HCT116 (cell line): ENCODE measurements around the gene CDK14. TPM values are rescaled to one million over a fixed set of nuclear protein-coding genes. Genes with fewer than 3 reads are reported as not detected.

Experiments used
- ATAC-seq: fragments of 200-7000 bp; cut with Tn5 transposase; 2 replicates; pipeline ENCODE4 v1.9.1; 2020; ENCODE audit warnings: mild to moderate bottlenecking, moderate library complexity
- BruUV-seq: library from RNA; stranded (reverse); fragments of 400-500 nt; replicated peaks from 2 replicates; lab custom pipeline; 2021; lab: Mats Ljungman, UMichigan
- CTCF ChIA-PET: fragments of 300-600 bp; sonication (Branson Sonifier 250); formaldehyde crosslinking; loops from one replicate; lab custom pipeline; 2021; ENCODE audit warnings: antibody characterized with exemption; lab: Charles Lee
- POLR2A ChIA-PET: fragments of 300-600, 350-600 bp; sonication (Branson Sonifier 250); formaldehyde crosslinking; loops from one replicate; lab custom pipeline; 2021; ENCODE audit warnings: antibody characterized with exemption; lab: Charles Lee
- RAD21 ChIA-PET, 2 experiments: fragments of 300-600 bp; sonication (Branson Sonifier 250); formaldehyde crosslinking; loops; one replicate each; lab custom pipeline; 2023; ENCODE audit warnings: low total read pairs in 2 of 2; ENCODE audit not compliant: uncharacterized antibody in 2 of 2, unreplicated experiment in 2 of 2, low non-redundant PET in 1 of 2; lab: Charles Lee
- DNase-seq: peaks from one replicate; pipeline ENCODE4 v3.0.0-alpha.2; 2010; ENCODE audit warnings: low read depth, low spot score
- H2AFZ ChIP-seq: fragments of 200-600 bp; shearing (Covaris generic), sonication (generic); 2 replicates; pipeline ENCODE4 v1.6.1; 2017; ENCODE audit warnings: low read depth, mixed run types, mixed read lengths, antibody characterized with exemption, low read length; ENCODE audit not compliant: poor library complexity, severe bottlenecking
- H3K27ac ChIP-seq: 2 replicates; pipeline ENCODE4 v1.5.1; 2012; ENCODE audit warnings: low read depth, low read length
- H3K27me3 ChIP-seq: fragments of 200-600 bp; sonication (generic); 2 replicates; pipeline ENCODE4 v1.6.1; 2016; ENCODE audit warnings: mixed run types, low read length, mixed read lengths; ENCODE audit not compliant: insufficient read depth
- H3K36me3 ChIP-seq, 2 experiments: fragments of 200-500 bp in 1 of 2; fragments of 200-600 bp in 1 of 2; sonication (Bioruptor generic) in 1 of 2; sonication (generic) in 1 of 2; 2 replicates each; pipeline versions ENCODE4 v1.5.1 to v1.6.1; 2014 to 2016; ENCODE audit warnings: low read length in 2 of 2, inconsistent platforms in 1 of 2, mixed read lengths in 1 of 2, mixed run types in 1 of 2; ENCODE audit not compliant: insufficient read depth in 2 of 2, control insufficient read depth in 1 of 2
- H3K4me1 ChIP-seq, 2 experiments: fragments of 200-600 bp in 1 of 2; sonication (generic) in 1 of 2; 2 replicates each; pipeline versions ENCODE4 v1.5.1 to v1.6.1; 2012 to 2017; ENCODE audit warnings: low read length in 2 of 2, inconsistent platforms in 1 of 2, mild to moderate bottlenecking in 1 of 2, mixed read lengths in 1 of 2, mixed run types in 1 of 2, moderate library complexity in 1 of 2; ENCODE audit not compliant: insufficient read depth in 2 of 2, control insufficient read depth in 1 of 2
- H3K4me2 ChIP-seq: fragments of 200-600 bp; sonication (generic); 2 replicates; pipeline ENCODE4 v1.6.1; 2017; ENCODE audit warnings: mixed run types, low read length, mixed read lengths
- H3K4me3 ChIP-seq, 2 experiments: fragments of 200-600 bp in 1 of 2; sonication (generic) in 1 of 2; replicated peaks in 1 of 2; 2 replicates each; pipeline ENCODE4 v1.5.1; 2011 to 2016; ENCODE audit warnings: low read length in 2 of 2, control low read depth in 1 of 2, low read depth in 1 of 2, mild to moderate bottlenecking in 1 of 2, mixed read lengths in 1 of 2, mixed run types in 1 of 2
- H3K79me2 ChIP-seq: fragments of 200-600 bp; sonication (generic); 2 replicates; pipeline ENCODE4 v1.6.1; 2017; ENCODE audit warnings: mild to moderate bottlenecking, mixed run types, low read length, moderate library complexity, mixed read lengths; ENCODE audit not compliant: insufficient read depth
- H3K9ac ChIP-seq: fragments of 200-600 bp; sonication (generic); 2 replicates; pipeline ENCODE4 v1.6.1; 2016; ENCODE audit warnings: low read length, mixed read lengths
- H3K9me2 ChIP-seq: fragments of 200-600 bp; sonication (generic), shearing (Covaris generic); 2 replicates; pipeline ENCODE4 v1.6.1; 2017; ENCODE audit warnings: mixed run types, mild to moderate bottlenecking, moderate library complexity; ENCODE audit not compliant: insufficient read depth
- H3K9me3 ChIP-seq, 2 experiments: fragments of 200-500 bp in 1 of 2; fragments of 200-600 bp in 1 of 2; sonication (Bioruptor generic) in 1 of 2; sonication (generic) in 1 of 2; 2 replicates each; pipeline ENCODE4 v1.6.1; 2014 to 2017; ENCODE audit warnings: low read length in 2 of 2, mixed read lengths in 2 of 2, inconsistent platforms in 1 of 2, low read depth in 1 of 2, mild to moderate bottlenecking in 1 of 2, mixed run types in 1 of 2, moderate library complexity in 1 of 2; ENCODE audit not compliant: control insufficient read depth in 1 of 2, insufficient read depth in 1 of 2
- H4K20me1 ChIP-seq: fragments of 200-600 bp; sonication (generic), shearing (Covaris generic); 2 replicates; pipeline ENCODE4 v1.6.1; 2017; ENCODE audit warnings: mixed run types, mild to moderate bottlenecking, moderate library complexity; ENCODE audit not compliant: insufficient read depth
- EGR1 ChIP-seq: IDR thresholded peaks from 2 replicates; pipeline ENCODE4 v1.6.1; 2012; ENCODE audit warnings: low read depth
- ELF1 ChIP-seq: IDR thresholded peaks from 2 replicates; pipeline ENCODE4 v1.6.1; 2012; ENCODE audit warnings: low read depth, borderline replicate concordance
- EZH2phosphoT487 ChIP-seq: fragments of 200-600 bp; IDR thresholded peaks from 2 replicates; pipeline ENCODE4 v1.6.1; 2018; ENCODE audit warnings: antibody characterized with exemption, borderline replicate concordance
- FOSL1 ChIP-seq: IDR thresholded peaks from 2 replicates; pipeline ENCODE4 v1.6.1; 2012; ENCODE audit warnings: low read depth
- POLR2A ChIP-seq: IDR thresholded peaks from 2 replicates; pipeline ENCODE4 v1.7.0; 2011; ENCODE audit warnings: borderline replicate concordance; ENCODE audit not compliant: insufficient read depth, insufficient read length; ENCODE audit errors: extremely low read depth
- SIN3A ChIP-seq: IDR thresholded peaks from 2 replicates; pipeline ENCODE4 v1.6.1; 2012; ENCODE audit warnings: low read depth
- SP1 ChIP-seq: IDR thresholded peaks from 2 replicates; pipeline ENCODE4 v1.6.1; 2012; ENCODE audit warnings: low read depth
- TCF7L2 ChIP-seq: IDR thresholded peaks from 2 replicates; pipeline ENCODE4 v1.7.0; 2011; ENCODE audit warnings: borderline replicate concordance, inconsistent platforms; ENCODE audit not compliant: insufficient read depth, insufficient read length; ENCODE audit errors: extremely low read depth
- ZNF274 ChIP-seq: fragments of 200-500 bp; sonication (Bioruptor generic); IDR thresholded peaks from 2 replicates; pipeline ENCODE4 v1.6.1; 2014; ENCODE audit warnings: mild to moderate bottlenecking, low read depth, low read length, inconsistent platforms
- intact Hi-C: fragments of 100-400 bp; cut with micrococcal nuclease; formaldehyde crosslinking; loops from 2 replicates; pipeline ENCODE4 v1.10.0; 2022
- total RNA-seq: library from RNA; stranded (reverse); gene quantifications from one replicate; pipeline ENCODE4 v1.2.1, GENCODE V29; 2021; ENCODE audit not compliant: unreplicated experiment
- TF ChIP-seq, protein P1 (sequence below): IDR thresholded peaks from 2 replicates; pipeline ENCODE4 v1.6.1; 2012; ENCODE audit warnings: low read depth

CDK14 gene
- total RNA-seq, 1 experiment from 2014 or later = 10.2 TPM

DNA sequence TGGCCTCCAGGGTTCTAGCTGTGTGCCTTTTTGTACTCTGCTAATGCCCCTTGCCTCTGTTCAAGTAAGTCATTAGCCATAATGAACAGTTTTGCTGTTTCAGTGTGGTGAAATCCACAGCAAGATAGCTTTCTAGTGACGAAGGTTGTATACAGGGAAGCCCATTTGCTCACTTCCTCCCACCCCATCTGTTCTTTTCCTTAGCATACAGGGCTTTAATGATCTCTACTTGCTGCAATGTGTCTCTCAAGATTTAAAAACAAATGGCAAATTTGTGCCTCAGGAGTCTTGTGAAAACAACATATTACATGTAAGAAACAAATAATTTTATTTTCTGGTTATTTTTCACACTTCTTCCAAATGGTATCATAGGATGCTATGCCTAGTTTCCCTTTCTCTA, 243.2 kb downstream of the CDK14 start:
- H3K9me2 ChIP-seq = no peaks in the 10 kb centered on the region
- intact Hi-C loops = no loop called here
- ChIA-PET CTCF (no interaction called here), RAD21 (no interaction called here), POLR2A (no interaction called here)
- H3K4me1 ChIP-seq = no peaks in the 10 kb centered on the region
- DNase-seq = no peak
- H2AFZ ChIP-seq = no peak overlapping the region
- no TSS peak for BruUV-seq
- H3K4me2 ChIP-seq = no peak overlapping the region
- no peaks in the 10 kb centered on the region for H3K79me2 ChIP-seq
- no peak overlapping the region for H3K27ac ChIP-seq
- no peaks in the 10 kb centered on the region for H4K20me1 ChIP-seq
- TF ChIP-seq ZNF274 = no peak
- TF ChIP-seq EGR1 = no peak
- TF ChIP-seq TCF7L2 = no peak
- no peak for TF ChIP-seq EZH2phosphoT487
- TF ChIP-seq SP1 = no peak
- no peak for TF ChIP-seq ELF1
- TF ChIP-seq, protein P1, sequence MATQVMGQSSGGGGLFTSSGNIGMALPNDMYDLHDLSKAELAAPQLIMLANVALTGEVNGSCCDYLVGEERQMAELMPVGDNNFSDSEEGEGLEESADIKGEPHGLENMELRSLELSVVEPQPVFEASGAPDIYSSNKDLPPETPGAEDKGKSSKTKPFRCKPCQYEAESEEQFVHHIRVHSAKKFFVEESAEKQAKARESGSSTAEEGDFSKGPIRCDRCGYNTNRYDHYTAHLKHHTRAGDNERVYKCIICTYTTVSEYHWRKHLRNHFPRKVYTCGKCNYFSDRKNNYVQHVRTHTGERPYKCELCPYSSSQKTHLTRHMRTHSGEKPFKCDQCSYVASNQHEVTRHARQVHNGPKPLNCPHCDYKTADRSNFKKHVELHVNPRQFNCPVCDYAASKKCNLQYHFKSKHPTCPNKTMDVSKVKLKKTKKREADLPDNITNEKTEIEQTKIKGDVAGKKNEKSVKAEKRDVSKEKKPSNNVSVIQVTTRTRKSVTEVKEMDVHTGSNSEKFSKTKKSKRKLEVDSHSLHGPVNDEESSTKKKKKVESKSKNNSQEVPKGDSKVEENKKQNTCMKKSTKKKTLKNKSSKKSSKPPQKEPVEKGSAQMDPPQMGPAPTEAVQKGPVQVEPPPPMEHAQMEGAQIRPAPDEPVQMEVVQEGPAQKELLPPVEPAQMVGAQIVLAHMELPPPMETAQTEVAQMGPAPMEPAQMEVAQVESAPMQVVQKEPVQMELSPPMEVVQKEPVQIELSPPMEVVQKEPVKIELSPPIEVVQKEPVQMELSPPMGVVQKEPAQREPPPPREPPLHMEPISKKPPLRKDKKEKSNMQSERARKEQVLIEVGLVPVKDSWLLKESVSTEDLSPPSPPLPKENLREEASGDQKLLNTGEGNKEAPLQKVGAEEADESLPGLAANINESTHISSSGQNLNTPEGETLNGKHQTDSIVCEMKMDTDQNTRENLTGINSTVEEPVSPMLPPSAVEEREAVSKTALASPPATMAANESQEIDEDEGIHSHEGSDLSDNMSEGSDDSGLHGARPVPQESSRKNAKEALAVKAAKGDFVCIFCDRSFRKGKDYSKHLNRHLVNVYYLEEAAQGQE = no peak
- no peak for TF ChIP-seq FOSL1
- TF ChIP-seq POLR2A = no peak
- TF ChIP-seq SIN3A = no peak
- no peaks in the 10 kb centered on the region for H3K9me3 ChIP-seq
- no peaks in the 10 kb centered on the region for H3K27me3 ChIP-seq
- H3K9ac ChIP-seq = no peak overlapping the region
- no peaks in the 10 kb centered on the region for H3K36me3 ChIP-seq
- no peak overlapping the region for H3K4me3 ChIP-seq
- ATAC-seq = no peak
